Measurements from ENCODE around the gene PRKCH. TPM values are rescaled to one million over a fixed set of nuclear protein-coding genes. Genes with fewer than 3 reads are reported as not detected.

PRKCH gene
- polyA plus RNA-seq, 2 of the 4 experiments (the other 2 are of a cell fraction), result 10.0 to 10.2 TPM

GRCh38 chr14:61381553-61381952 is 60.2 kb downstream of the PRKCH start:
- DNase-seq (ENCODE audit: low read depth in 1 of 2, low spot score in 1 of 2) (no peak), ATAC-seq (no peak), FAIRE-seq (no peak)
- POLR2A ChIA-PET, result no interaction called here
- no peaks in the 10 kb centered on the region for H3K4me1 ChIP-seq
- no peak overlapping the region for H3K4me3 ChIP-seq
- TF ChIP-seq CBX8 (IDR thresholded peaks at IDR 0.05) (no peak), NPAS2 (CRISPR knock-in tag; IDR thresholded peaks at IDR 0.05; ENCODE audit: borderline replicate concordance) (no peak), PHF8 (IDR thresholded peaks at IDR 0.05; ENCODE audit: borderline replicate concordance, low read depth) (no peak), HMGXB4 (CRISPR knock-in tag; IDR thresholded peaks at IDR 0.05; ENCODE audit: borderline replicate concordance) (no peak), FOSL2 (IDR thresholded peaks at IDR 0.05) (no peak), FOSL2 (CRISPR knock-in tag; IDR thresholded peaks at IDR 0.05) (no peak), HEYL (CRISPR knock-in tag; IDR thresholded peaks at IDR 0.05) (no peak), CHD4 (IDR thresholded peaks at IDR 0.05; ENCODE audit: borderline replicate concordance) (no peak), HDAC2 (IDR thresholded peaks at IDR 0.05) (no peak)
- TF ChIP-seq, protein P1, sequence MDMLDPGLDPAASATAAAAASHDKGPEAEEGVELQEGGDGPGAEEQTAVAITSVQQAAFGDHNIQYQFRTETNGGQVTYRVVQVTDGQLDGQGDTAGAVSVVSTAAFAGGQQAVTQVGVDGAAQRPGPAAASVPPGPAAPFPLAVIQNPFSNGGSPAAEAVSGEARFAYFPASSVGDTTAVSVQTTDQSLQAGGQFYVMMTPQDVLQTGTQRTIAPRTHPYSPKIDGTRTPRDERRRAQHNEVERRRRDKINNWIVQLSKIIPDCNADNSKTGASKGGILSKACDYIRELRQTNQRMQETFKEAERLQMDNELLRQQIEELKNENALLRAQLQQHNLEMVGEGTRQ (IDR thresholded peaks at IDR 0.05), result no peak
- H3K27ac ChIP-seq, result no peak overlapping the region
- H3K4me2 ChIP-seq, result no peak overlapping the region
- 73% methylated on average over 9 of the region's 9 CpGs for WGBS (ENCODE audit: missing lambda C conversion rate)
- CTCF ChIA-PET, result no interaction called here
- no peaks in the 10 kb centered on the region for H3K9me3 ChIP-seq

GRCh38 chr14:61382842-61383241 is 61.5 kb downstream of the PRKCH start:
- DNase-seq (ENCODE audit: low read depth in 1 of 2, low spot score in 1 of 2), result no peak
- CTCF ChIA-PET, result interaction anchor here (1.2 kb wide), 1 partner anchor 15 kb away, joined by 3 read pairs; no protein-coding TSS in a partner anchor
- Histone ChIP-seq H3K4me1 (no peaks in the 10 kb centered on the region), H3K4me3 (no peak overlapping the region), H3K27ac (no peak overlapping the region), H3K4me2 (no peak overlapping the region), H3K9me3 (no peaks in the 10 kb centered on the region)
- no peak for ATAC-seq
- POLR2A ChIA-PET, result no interaction called here
- TF ChIP-seq CHD4 (IDR thresholded peaks at IDR 0.05; ENCODE audit: borderline replicate concordance) (no peak), NR3C1 (IDR thresholded peaks at IDR 0.05) (no peak), POLR2AphosphoS2 (conservative IDR thresholded peaks at IDR 0.05; ENCODE audit: low read length) (no peak)
- WGBS (ENCODE audit: missing lambda C conversion rate), result 35% methylated on average over 2 of the region's 2 CpGs
- FAIRE-seq, result no peak

DNA sequence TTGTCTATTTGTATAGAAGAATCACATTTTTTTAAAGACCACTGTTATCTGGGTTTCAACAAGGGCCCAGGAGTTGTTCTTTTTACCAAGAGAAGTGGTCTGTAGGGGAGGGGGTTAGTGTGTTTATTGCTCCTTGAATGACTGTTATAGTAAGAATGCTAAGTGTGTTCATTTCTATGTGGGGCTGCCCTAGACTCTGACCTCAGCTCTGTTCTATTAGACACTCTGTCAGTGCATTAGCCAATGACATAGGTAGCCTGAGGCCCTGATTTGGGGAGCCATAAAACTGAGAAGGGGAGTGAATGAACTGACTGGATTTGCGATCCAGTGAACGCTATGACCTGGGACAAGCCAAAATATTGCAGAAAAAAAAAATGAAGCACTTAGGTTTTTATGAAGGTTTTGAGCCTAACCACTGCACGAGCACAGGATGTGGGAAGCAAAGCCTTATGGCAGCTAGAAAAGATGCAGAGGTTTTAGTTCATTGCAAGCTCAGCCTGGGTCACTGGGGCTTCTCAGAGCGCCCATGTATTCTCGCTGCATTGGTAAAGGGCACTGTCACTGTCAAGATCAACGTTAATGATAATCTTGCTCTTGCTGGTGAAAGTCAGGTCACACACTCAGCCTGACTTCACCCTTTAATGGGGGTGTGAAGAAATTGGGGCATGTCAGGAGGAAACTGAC is 63.8 kb downstream of the PRKCH start:
- CTCF ChIA-PET, result no interaction called here
- H3K4me3 ChIP-seq, result no peak overlapping the region
- no peak for DNase-seq (ENCODE audit: low read depth in 1 of 2, low spot score in 1 of 2)
- TF ChIP-seq CEBPB (IDR thresholded peaks at IDR 0.05) (no peak), MAZ (IDR thresholded peaks at IDR 0.05; ENCODE audit: borderline replicate concordance, low read depth, low read length) (no peak)
- POLR2A ChIA-PET, result no interaction called here
- ATAC-seq, result no peak
- 66% methylated on average over 6 of the region's 6 CpGs for WGBS (ENCODE audit: missing lambda C conversion rate)
- no peak overlapping the region for H3K4me2 ChIP-seq
- no peak for FAIRE-seq
- H3K27ac ChIP-seq, result no peak overlapping the region
- peaks cover 8% of the 10 kb centered on the region; the same call in 2 of the 3 replicates for H3K4me1 ChIP-seq
- no peaks in the 10 kb centered on the region for H3K9me3 ChIP-seq

- no peak overlapping the region for H3K27ac ChIP-seq
- ChIA-PET CTCF (interaction anchor here (1.3 to 1.4 kb wide), 2 partner anchors 35 to 452 kb away, joined by 3 read pairs; no protein-coding TSS in a partner anchor), POLR2A (no interaction called here)
- WGBS (ENCODE audit: missing lambda C conversion rate), result 65% methylated on average over 9 of the region's 9 CpGs
- FAIRE-seq, result no peak
- ATAC-seq, result no peak
- H3K4me1 ChIP-seq, result peaks cover 8% of the 10 kb centered on the region; the same call in 2 of the 3 replicates
- H3K4me3 ChIP-seq, result no peak overlapping the region
- no peaks in the 10 kb centered on the region for H3K9me3 ChIP-seq
- DNase-seq (ENCODE audit: low read depth in 1 of 2, low spot score in 1 of 2), result no peak
- no peak overlapping the region for H3K4me2 ChIP-seq
- TF ChIP-seq CHD2 (IDR thresholded peaks at IDR 0.05; ENCODE audit: low read length, partially characterized antibody) (no peak), TP53 (CRISPR knock-in tag; IDR thresholded peaks at IDR 0.05) (no peak), FOSL2 (IDR thresholded peaks at IDR 0.05) (no peak), FOSL2 (CRISPR knock-in tag; IDR thresholded peaks at IDR 0.05) (no peak), CBX2 (IDR thresholded peaks at IDR 0.05; ENCODE audit: borderline replicate concordance, low read depth) (no peak), SMC3 (IDR thresholded peaks at IDR 0.05) (no peak), CHD4 (IDR thresholded peaks at IDR 0.05; ENCODE audit: borderline replicate concordance) (no peak), TFCP2L1 (CRISPR knock-in tag; IDR thresholded peaks at IDR 0.05) (no peak)
- TF ChIP-seq, protein P2, sequence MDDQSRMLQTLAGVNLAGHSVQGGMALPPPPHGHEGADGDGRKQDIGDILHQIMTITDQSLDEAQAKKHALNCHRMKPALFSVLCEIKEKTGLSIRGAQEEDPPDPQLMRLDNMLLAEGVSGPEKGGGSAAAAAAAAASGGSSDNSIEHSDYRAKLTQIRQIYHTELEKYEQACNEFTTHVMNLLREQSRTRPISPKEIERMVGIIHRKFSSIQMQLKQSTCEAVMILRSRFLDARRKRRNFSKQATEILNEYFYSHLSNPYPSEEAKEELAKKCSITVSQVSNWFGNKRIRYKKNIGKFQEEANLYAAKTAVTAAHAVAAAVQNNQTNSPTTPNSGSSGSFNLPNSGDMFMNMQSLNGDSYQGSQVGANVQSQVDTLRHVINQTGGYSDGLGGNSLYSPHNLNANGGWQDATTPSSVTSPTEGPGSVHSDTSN (IDR thresholded peaks at IDR 0.05), result no peak
- TF ChIP-seq, protein P3, sequence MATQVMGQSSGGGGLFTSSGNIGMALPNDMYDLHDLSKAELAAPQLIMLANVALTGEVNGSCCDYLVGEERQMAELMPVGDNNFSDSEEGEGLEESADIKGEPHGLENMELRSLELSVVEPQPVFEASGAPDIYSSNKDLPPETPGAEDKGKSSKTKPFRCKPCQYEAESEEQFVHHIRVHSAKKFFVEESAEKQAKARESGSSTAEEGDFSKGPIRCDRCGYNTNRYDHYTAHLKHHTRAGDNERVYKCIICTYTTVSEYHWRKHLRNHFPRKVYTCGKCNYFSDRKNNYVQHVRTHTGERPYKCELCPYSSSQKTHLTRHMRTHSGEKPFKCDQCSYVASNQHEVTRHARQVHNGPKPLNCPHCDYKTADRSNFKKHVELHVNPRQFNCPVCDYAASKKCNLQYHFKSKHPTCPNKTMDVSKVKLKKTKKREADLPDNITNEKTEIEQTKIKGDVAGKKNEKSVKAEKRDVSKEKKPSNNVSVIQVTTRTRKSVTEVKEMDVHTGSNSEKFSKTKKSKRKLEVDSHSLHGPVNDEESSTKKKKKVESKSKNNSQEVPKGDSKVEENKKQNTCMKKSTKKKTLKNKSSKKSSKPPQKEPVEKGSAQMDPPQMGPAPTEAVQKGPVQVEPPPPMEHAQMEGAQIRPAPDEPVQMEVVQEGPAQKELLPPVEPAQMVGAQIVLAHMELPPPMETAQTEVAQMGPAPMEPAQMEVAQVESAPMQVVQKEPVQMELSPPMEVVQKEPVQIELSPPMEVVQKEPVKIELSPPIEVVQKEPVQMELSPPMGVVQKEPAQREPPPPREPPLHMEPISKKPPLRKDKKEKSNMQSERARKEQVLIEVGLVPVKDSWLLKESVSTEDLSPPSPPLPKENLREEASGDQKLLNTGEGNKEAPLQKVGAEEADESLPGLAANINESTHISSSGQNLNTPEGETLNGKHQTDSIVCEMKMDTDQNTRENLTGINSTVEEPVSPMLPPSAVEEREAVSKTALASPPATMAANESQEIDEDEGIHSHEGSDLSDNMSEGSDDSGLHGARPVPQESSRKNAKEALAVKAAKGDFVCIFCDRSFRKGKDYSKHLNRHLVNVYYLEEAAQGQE (IDR thresholded peaks at IDR 0.05), result no peak
Measured at GRCh38 chr14:61386173-61386772, 64.9 kb downstream of the PRKCH start.

Measured in A549 (cell line).